Testis (tissue), 3 donors: ENCODE measurements around the gene TNNT1. TPM values are rescaled to one million over a fixed set of nuclear protein-coding genes. Genes with fewer than 3 reads are reported as not detected.
A peak's percentile ranks its signal among the peaks of the same experiment; 100 is the strongest.

ENCODE experiments used
- DNase-seq: peaks from one replicate; pipeline ENCODE4 v3.0.0-alpha.2; 2019
- H3K27ac ChIP-seq, 2 donors: fragments of 200-600 bp; sonication (generic); one replicate each; pipeline ENCODE4 v1.5.1; 2019
- H3K27me3 ChIP-seq: fragments of 200-600 bp; sonication (generic); one replicate; pipeline ENCODE4 v1.5.1; 2019
- H3K36me3 ChIP-seq: fragments of 200-600 bp; sonication (generic); one replicate; pipeline ENCODE4 v1.5.1; 2017; ENCODE audit warnings: low read depth; ENCODE audit errors: missing control alignments
- H3K4me1 ChIP-seq: fragments of 200-600 bp; sonication (generic); one replicate; pipeline ENCODE4 v1.5.1; 2019
- H3K4me3 ChIP-seq, 2 donors: fragments of 200-600 bp; sonication (generic); one replicate each; pipeline ENCODE4 v1.5.1; 2017 to 2019
- H3K9me3 ChIP-seq: fragments of 200-600 bp; sonication (generic); one replicate; pipeline ENCODE4 v1.5.1; 2017
- POLR2A ChIP-seq: fragments of 450-650 bp; IDR thresholded peaks from one replicate; pipeline ENCODE4 v1.6.1; 2017; ENCODE audit warnings: antibody characterized with exemption, mild to moderate bottlenecking, moderate library complexity
- WGBS, 2 donors: methylation state at CpG; one replicate each; pipeline ENCODE4 v1.1.5; 2018; 5-methylcytosine and 5-hydroxymethylcytosine counted together
- intact Hi-C: fragments of 100-400 bp; cut with DNase I; formaldehyde crosslinking; loops from one replicate; pipeline ENCODE4 v1.15.1; 2023; ENCODE audit warnings: low total_unique reads
- polyA plus RNA-seq: library from polyadenylated mRNA; stranded (reverse); fragments of 350-450 nt; fragmentation: Illumina TruSeq; extraction: RNeasy Lipid Tissue Mini Kit (QIAGEN cat#74804); gene quantifications from one replicate; pipeline ENCODE4 v1.2.3, GENCODE V29; 2014; ENCODE audit warnings: low read depth, low replicate concordance; ENCODE audit not compliant: insufficient read depth
- total RNA-seq, 2 donors: library from RNA; depleted of rRNA; stranded (reverse); fragments of >200 nt; gene quantifications; one replicate each; pipeline ENCODE4 v1.2.3, GENCODE V29; 2016
- TF ChIP-seq, protein P1 (sequence below), 3 experiments: fragments of 450-650 bp in 2 of 3; fragments of 200-600 bp in 1 of 3; sonication (generic) in 1 of 3; IDR thresholded peaks; one replicate each; pipeline ENCODE4 v1.5.1; 2016 to 2019; ENCODE audit warnings: antibody characterized with exemption in 3 of 3, mild to moderate bottlenecking in 2 of 3, moderate library complexity in 1 of 3

Gene TNNT1
- total and polyA plus RNA-seq, 3 donors from 2014 or later, result 13.0 to 84.0 (median 14.5) TPM

DNA sequence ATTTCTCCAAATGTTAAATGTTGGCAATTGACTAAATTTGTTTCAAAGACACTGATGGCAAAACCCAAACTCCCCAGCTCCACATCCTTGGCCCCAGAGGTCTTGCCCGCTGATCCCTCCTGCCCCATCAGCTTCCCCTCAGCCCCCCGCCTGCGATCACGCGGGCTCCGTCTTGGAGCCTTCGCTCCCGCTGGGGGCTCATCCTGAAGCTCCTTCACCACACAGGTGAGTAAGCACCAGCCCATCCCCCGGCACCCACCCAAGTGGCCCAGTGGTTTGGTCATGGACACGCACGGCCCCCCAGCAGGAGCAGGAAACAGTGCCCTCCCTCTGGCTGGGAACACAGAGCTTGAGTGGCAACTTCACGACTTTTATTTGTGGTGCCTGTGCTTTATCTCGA is 58.4 kb downstream of the TNNT1 start:
- Histone ChIP-seq H3K4me3 (no peak overlapping the region), H3K27ac (no peak overlapping the region), H3K9me3 (no peaks in the 10 kb centered on the region), H3K27me3 (no peaks in the 10 kb centered on the region), H3K36me3 (no peaks in the 10 kb centered on the region), H3K4me1 (peaks cover 17% of the 10 kb centered on the region)
- no peak for DNase-seq
- WGBS, 2 donors, result 90 to 96% methylated on average over 12 to 13 of the region's 13 CpGs
- intact Hi-C loops, result no loop called here
- TF ChIP-seq, protein P1, sequence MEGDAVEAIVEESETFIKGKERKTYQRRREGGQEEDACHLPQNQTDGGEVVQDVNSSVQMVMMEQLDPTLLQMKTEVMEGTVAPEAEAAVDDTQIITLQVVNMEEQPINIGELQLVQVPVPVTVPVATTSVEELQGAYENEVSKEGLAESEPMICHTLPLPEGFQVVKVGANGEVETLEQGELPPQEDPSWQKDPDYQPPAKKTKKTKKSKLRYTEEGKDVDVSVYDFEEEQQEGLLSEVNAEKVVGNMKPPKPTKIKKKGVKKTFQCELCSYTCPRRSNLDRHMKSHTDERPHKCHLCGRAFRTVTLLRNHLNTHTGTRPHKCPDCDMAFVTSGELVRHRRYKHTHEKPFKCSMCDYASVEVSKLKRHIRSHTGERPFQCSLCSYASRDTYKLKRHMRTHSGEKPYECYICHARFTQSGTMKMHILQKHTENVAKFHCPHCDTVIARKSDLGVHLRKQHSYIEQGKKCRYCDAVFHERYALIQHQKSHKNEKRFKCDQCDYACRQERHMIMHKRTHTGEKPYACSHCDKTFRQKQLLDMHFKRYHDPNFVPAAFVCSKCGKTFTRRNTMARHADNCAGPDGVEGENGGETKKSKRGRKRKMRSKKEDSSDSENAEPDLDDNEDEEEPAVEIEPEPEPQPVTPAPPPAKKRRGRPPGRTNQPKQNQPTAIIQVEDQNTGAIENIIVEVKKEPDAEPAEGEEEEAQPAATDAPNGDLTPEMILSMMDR (IDR thresholded peaks at IDR 0.05), result no peak
- TF ChIP-seq POLR2A, result no peak

GRCh38 chr19:55089342-55089944 is 59.6 kb downstream of the TNNT1 start:
- H3K36me3 ChIP-seq, result no peaks in the 10 kb centered on the region
- no peak for DNase-seq
- WGBS, 2 donors, result 84 to 89% methylated on average over 3 of the region's 3 CpGs
- no peak overlapping the region for H3K27ac ChIP-seq
- no peak for TF ChIP-seq POLR2A
- intact Hi-C loops, result no loop called here
- H3K4me1 ChIP-seq, result peaks cover 17% of the 10 kb centered on the region
- H3K9me3 ChIP-seq, result no peaks in the 10 kb centered on the region
- H3K27me3 ChIP-seq, result no peaks in the 10 kb centered on the region
- no peak overlapping the region for H3K4me3 ChIP-seq

- intact Hi-C loops, result no loop called here
- no peak overlapping the region for H3K27ac ChIP-seq
- peak; percentile 83 for DNase-seq
Observed at GRCh38 chr19:55088543-55089341, 60.3 kb downstream of the TNNT1 start.

GRCh38 chr19:55088021-55088451 is 61.0 kb downstream of the TNNT1 start:
- DNase-seq, result no peak
- Histone ChIP-seq H3K4me3 (no peak overlapping the region), H3K27me3 (no peaks in the 10 kb centered on the region)

More at GRCh38 chr19:55088543-55089341, 60.3 kb downstream of the TNNT1 start:
- H3K9me3 ChIP-seq, result no peaks in the 10 kb centered on the region
- H3K4me1 ChIP-seq, result peaks cover 17% of the 10 kb centered on the region
- TF ChIP-seq, protein P1 (IDR thresholded peaks at IDR 0.05), result peak in 2 of 3 experiments; percentile 51 to 89
- no peak for TF ChIP-seq POLR2A
- WGBS, 2 donors, result 61 to 66% methylated on average over 18 of the region's 18 CpGs
- H3K36me3 ChIP-seq, result no peaks in the 10 kb centered on the region
- no peak overlapping the region for H3K4me3 ChIP-seq
- no peaks in the 10 kb centered on the region for H3K27me3 ChIP-seq

DNA sequence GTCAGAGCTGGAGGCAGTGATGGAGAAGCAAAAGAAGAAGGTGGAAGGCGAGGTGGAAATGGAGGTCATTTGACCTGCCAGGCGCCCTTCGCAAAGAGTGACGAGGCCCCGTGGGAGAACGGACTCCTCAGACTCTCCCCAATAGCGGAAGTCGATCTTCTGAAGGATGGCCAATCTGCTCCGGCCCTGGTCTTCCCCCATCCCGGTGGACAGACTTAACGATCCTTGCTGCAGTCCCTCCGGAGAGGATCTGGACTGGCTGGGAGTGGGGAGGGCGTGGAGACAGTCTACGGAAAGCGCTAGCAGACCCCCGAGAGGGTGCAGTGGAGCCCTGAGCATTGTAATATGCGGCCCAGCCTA is 61.5 kb downstream of the TNNT1 start:
- TF ChIP-seq, protein P1 (IDR thresholded peaks at IDR 0.05), result no peak
- no peak for TF ChIP-seq POLR2A
- intact Hi-C loops, result no loop called here
- H3K4me3 ChIP-seq, result peak overlapping the region; percentile 21 to 48
- no peaks in the 10 kb centered on the region for H3K36me3 ChIP-seq
- 26 to 36% methylated on average over 17 of the region's 17 CpGs for WGBS, 2 donors
- no peak overlapping the region for H3K27ac ChIP-seq
- H3K27me3 ChIP-seq, result no peaks in the 10 kb centered on the region
- DNase-seq, result no peak
- peaks cover 17% of the 10 kb centered on the region for H3K4me1 ChIP-seq
- no peaks in the 10 kb centered on the region for H3K9me3 ChIP-seq

More at GRCh38 chr19:55088021-55088451, 61.0 kb downstream of the TNNT1 start:
- no peaks in the 10 kb centered on the region for H3K36me3 ChIP-seq
- intact Hi-C loops, result no loop called here
- TF ChIP-seq, protein P1 (IDR thresholded peaks at IDR 0.05), result no peak
- TF ChIP-seq POLR2A, result no peak
- WGBS, 2 donors, result 56 to 68% methylated on average over 12 of the region's 12 CpGs
- no peak overlapping the region for H3K27ac ChIP-seq
- H3K4me1 ChIP-seq, result peaks cover 17% of the 10 kb centered on the region
- no peaks in the 10 kb centered on the region for H3K9me3 ChIP-seq
